D721Med (cell line): ENCODE results near the gene NCAM2.

Source experiments
- DNase-seq: peaks from one replicate; pipeline ENCODE4 v3.0.0; 2011; ENCODE audit warnings: low spot score; ENCODE audit not compliant: insufficient read length
- FAIRE-seq: peaks from 2 replicates; lab custom pipeline; 2011; peaks lifted over from hg19 to GRCh38; lab: Jason Lieb, UNC
- TF ChIP-seq, protein P1 (sequence below): IDR thresholded peaks from 2 replicates; pipeline ENCODE4 v1.5.1; 2012; ENCODE audit warnings: mild to moderate bottlenecking, control low read depth; ENCODE audit not compliant: insufficient read depth; ENCODE audit errors: missing control alignments

The NCAM2 gene

GRCh38 chr21:21309510-21309909, 311.3 kb downstream of the NCAM2 start:
- DNase-seq (no peak), FAIRE-seq (no peak)
- TF ChIP-seq, protein P1, sequence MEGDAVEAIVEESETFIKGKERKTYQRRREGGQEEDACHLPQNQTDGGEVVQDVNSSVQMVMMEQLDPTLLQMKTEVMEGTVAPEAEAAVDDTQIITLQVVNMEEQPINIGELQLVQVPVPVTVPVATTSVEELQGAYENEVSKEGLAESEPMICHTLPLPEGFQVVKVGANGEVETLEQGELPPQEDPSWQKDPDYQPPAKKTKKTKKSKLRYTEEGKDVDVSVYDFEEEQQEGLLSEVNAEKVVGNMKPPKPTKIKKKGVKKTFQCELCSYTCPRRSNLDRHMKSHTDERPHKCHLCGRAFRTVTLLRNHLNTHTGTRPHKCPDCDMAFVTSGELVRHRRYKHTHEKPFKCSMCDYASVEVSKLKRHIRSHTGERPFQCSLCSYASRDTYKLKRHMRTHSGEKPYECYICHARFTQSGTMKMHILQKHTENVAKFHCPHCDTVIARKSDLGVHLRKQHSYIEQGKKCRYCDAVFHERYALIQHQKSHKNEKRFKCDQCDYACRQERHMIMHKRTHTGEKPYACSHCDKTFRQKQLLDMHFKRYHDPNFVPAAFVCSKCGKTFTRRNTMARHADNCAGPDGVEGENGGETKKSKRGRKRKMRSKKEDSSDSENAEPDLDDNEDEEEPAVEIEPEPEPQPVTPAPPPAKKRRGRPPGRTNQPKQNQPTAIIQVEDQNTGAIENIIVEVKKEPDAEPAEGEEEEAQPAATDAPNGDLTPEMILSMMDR: no peak

GRCh38 chr21:21324297-21324696, 326.1 kb downstream of the NCAM2 start:
- TF ChIP-seq, protein P1: no peak
- DNase-seq (no peak), FAIRE-seq (no peak)

GRCh38 chr21:21332492-21332891, 334.3 kb downstream of the NCAM2 start:
- DNase-seq: no peak
- TF ChIP-seq, protein P1: no peak
- FAIRE-seq: no peak

DNA sequence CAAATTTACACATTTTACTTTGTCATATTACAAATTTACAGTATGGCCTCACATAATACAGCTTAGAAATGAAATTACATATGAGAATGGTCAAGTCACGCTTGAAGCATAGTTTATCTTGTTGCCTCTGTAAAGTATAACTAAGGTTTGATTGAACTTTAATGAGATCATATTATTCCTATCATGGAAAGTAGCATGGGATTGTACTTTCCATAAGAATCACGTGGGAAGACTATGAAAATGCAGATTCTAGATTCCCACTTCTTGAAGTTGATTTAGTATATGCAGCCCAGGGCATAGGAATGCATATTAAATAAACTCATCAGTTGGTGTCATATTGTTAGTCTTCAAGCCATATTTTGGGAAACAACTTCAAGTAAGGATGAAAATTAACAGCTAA, 342.8 kb downstream of the NCAM2 start:
- no peak for FAIRE-seq
- TF ChIP-seq, protein P1: no peak
- no peak for DNase-seq

DNA sequence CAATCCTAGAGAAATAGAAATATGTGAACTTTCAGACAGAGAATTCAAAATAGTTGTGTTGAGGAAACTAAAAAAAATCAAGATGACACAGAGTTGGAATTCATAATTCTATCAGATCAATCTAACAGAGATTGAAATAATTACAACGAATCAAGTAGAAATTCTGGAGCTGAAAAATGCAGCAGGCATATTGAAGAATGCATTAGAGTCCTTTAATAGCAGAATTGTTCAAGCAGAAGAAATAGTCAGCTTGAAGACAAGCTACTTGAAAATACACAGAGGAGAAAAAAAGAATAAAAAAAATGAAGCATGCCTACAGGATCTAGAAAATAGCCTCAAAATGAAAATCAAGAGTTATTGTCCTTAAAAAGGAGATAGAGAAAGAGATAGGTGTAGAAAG, 347.1 kb downstream of the NCAM2 start:
- no peak for FAIRE-seq
- TF ChIP-seq, protein P1: no peak
- no peak for DNase-seq

GRCh38 chr21:21345872-21346271, 347.7 kb downstream of the NCAM2 start:
- no peak for DNase-seq
- TF ChIP-seq, protein P1: no peak
- no peak for FAIRE-seq

- TF ChIP-seq, protein P1: no peak
- FAIRE-seq (peak; percentile 90), DNase-seq (no peak)
Observed at GRCh38 chr21:21366277-21366676, 368.1 kb downstream of the NCAM2 start.
